ENCODE results near the gene DMRTC2.

- TF ChIP-seq POLR2AphosphoS5 (IDR thresholded peaks at IDR 0.05; ENCODE audit: low read depth, low read length) (no peak), POLR2A (IDR thresholded peaks at IDR 0.05; ENCODE audit: low read depth, low read length) (no peak), TAF1 (IDR thresholded peaks at IDR 0.05; ENCODE audit: borderline replicate concordance, low read depth, low read length) (no peak)
These were observed 23.7 kb upstream of the DMRTC2 start for GRCh38 chr19:41821003-41821735.
